Measurements from ENCODE around the gene HDAC3. TPM values are rescaled to one million over a fixed set of nuclear protein-coding genes. Genes with fewer than 3 reads are reported as not detected.

Gene HDAC3
- polyA plus RNA-seq, 1 experiment, result 97.8 TPM

DNA sequence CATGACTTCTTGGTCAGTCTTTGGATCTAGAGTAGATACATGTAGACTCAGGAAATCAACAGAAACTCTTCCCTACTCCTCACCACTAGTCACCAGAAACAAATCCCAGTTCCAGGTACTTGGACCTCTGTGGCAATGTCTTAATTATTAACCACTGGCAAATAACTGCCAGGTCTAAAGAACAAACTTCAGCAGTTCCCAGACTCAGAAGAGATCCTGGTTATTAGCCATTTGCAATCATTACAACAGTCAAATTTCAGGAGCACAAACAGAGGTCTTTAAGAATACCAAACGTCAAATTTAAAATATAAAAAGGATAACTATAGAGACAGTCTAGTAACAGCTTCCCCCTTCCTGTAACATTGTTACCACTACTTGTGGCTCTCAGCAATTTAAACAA is 28.1 kb downstream of the HDAC3 start:
- no peak for TF ChIP-seq CTCF (IDR thresholded peaks at IDR 0.05; ENCODE audit: insufficient read depth, low read depth, low read length)
- H3K27me3 ChIP-seq (ENCODE audit: control insufficient read depth, insufficient read depth, low read length), result no peaks in the 10 kb centered on the region
- no peak for DNase-seq (ENCODE audit: low read depth)
- H3K4me3 ChIP-seq (ENCODE audit: low read depth, low read length), result no peak overlapping the region
- POLR2A ChIA-PET, result no interaction called here
- CTCF ChIA-PET, result interaction anchor here (1.6 to 3.5 kb wide), 4 partner anchors 9 to 17 kb away, joined by 7 to 24 read pairs (median 11); partner anchors contain the start of gene DIAPH1
- H3K36me3 ChIP-seq (ENCODE audit: control insufficient read depth, insufficient read depth, low read length), result no peaks in the 10 kb centered on the region

GRCh38 chr5:141608046-141608445 is 28.6 kb downstream of the HDAC3 start:
- ChIA-PET POLR2A (no interaction called here), CTCF (interaction anchor here (0.5 to 3.5 kb wide), 6 partner anchors 9 to 221 kb away, joined by 3 to 24 read pairs (median 8); partner anchors contain the start of gene DIAPH1)
- Histone ChIP-seq H3K4me3 (ENCODE audit: low read depth, low read length) (no peak overlapping the region), H3K27me3 (ENCODE audit: control insufficient read depth, insufficient read depth, low read length) (no peaks in the 10 kb centered on the region), H3K36me3 (ENCODE audit: control insufficient read depth, insufficient read depth, low read length) (no peaks in the 10 kb centered on the region)
- no peak for TF ChIP-seq CTCF (IDR thresholded peaks at IDR 0.05; ENCODE audit: insufficient read depth, low read depth, low read length)
- no peak for DNase-seq (ENCODE audit: low read depth)

DNA sequence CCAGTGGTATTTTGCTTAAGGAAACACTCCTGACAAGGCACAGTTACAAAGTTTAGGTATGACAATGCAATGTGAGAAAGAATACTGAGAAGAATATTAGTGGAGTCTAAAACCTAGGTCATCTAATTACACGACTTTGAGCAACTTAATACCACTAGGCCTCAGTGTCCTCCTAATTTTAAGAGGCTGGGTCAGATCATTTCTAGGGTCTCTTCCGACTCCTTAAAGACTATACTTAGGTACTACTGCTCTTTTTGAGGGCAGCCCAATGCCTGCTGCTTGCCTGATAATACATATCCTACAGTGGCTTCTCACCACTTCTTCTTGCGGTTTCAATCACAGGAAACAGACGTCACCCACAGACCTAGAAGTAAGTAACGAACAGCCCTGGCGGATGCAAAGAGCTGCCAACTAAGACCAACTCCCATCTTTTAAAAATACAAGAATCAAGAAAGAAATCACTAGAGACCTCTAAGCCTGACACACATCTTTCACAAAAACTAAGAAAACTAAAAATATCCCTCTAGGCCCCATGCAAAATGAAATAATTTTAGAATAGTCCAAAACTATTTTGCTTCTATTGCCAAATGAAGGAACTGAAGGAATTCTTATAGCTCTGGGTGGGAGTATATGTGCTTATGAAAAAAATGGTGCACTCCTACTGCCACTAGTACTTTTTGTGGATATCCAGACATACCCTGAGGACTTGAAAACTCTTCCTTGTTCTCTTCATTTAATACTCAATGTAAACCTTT is 30.9 kb downstream of the HDAC3 start:
- TF ChIP-seq CTCF (IDR thresholded peaks at IDR 0.05; ENCODE audit: insufficient read depth, low read depth, low read length), result no peak
- no peaks in the 10 kb centered on the region for H3K27me3 ChIP-seq (ENCODE audit: control insufficient read depth, insufficient read depth, low read length)
- POLR2A ChIA-PET, result interaction anchor here (0.6 kb wide), 1 partner anchor 11 kb away, joined by 5 read pairs; no protein-coding TSS in a partner anchor
- CTCF ChIA-PET, result interaction anchor here (0.7 to 4.7 kb wide), 3 partner anchors 9 to 14 kb away, joined by 3 to 23 read pairs (median 3); partner anchors contain the start of gene DIAPH1
- H3K4me3 ChIP-seq (ENCODE audit: low read depth, low read length), result no peak overlapping the region
- H3K36me3 ChIP-seq (ENCODE audit: control insufficient read depth, insufficient read depth, low read length), result no peaks in the 10 kb centered on the region
- no peak for DNase-seq (ENCODE audit: low read depth)

GRCh38 chr5:141603923-141604717 is 32.5 kb downstream of the HDAC3 start:
- Histone ChIP-seq H3K36me3 (ENCODE audit: control insufficient read depth, insufficient read depth, low read length) (no peaks in the 10 kb centered on the region), H3K27me3 (ENCODE audit: control insufficient read depth, insufficient read depth, low read length) (no peaks in the 10 kb centered on the region), H3K4me3 (ENCODE audit: low read depth, low read length) (no peak overlapping the region)
- DNase-seq (ENCODE audit: low read depth), result peak; percentile 94
- POLR2A ChIA-PET, result no interaction called here
- TF ChIP-seq CTCF (IDR thresholded peaks at IDR 0.05; ENCODE audit: insufficient read depth, low read depth, low read length), result no peak
- CTCF ChIA-PET, result interaction anchor here (0.7 to 8.7 kb wide), 7 partner anchors 10 to 40 kb away, joined by 3 to 81 read pairs (median 4); partner anchors contain the start of gene DIAPH1

DNA sequence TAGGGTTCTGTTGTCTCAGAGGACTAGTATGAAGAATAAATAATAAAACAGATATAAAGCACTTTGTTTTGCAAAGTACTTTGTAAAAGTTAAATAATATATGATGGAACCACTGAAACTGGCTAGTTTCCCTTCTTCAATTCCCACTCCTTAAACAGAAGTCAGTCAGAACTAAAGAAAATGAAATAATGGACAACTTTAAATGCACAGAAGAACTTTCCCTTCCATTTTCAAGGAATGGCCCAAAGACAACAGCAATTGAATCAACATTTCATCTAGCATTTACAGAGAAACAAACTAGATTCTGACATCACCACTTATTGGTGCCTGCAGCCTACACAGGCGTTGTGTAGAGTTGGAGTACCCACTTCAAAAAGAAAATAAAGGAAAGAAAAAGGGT is 34.0 kb downstream of the HDAC3 start:
- ChIA-PET CTCF (interaction anchor here (1.7 to 8.7 kb wide), 5 partner anchors 9 to 36 kb away, joined by 3 to 81 read pairs (median 11); partner anchors contain the start of gene DIAPH1), POLR2A (interaction anchor here (0.5 kb wide), 1 partner anchor 10 kb away, joined by 13 read pairs; no protein-coding TSS in a partner anchor)
- TF ChIP-seq CTCF (IDR thresholded peaks at IDR 0.05; ENCODE audit: insufficient read depth, low read depth, low read length), result no peak
- Histone ChIP-seq H3K4me3 (ENCODE audit: low read depth, low read length) (no peak overlapping the region), H3K36me3 (ENCODE audit: control insufficient read depth, insufficient read depth, low read length) (no peaks in the 10 kb centered on the region), H3K27me3 (ENCODE audit: control insufficient read depth, insufficient read depth, low read length) (no peaks in the 10 kb centered on the region)
- DNase-seq (ENCODE audit: low read depth), result no peak

Measured in BJ (cell line).